Left ventricle myocardium inferior (tissue), 1 donor: ENCODE data around the gene AIF1L. TPM values are rescaled to one million over a fixed set of nuclear protein-coding genes. Genes with fewer than 3 reads are reported as not detected.

Source experiments
- DNase-seq: peaks from one replicate; pipeline ENCODE4 v3.0.0-alpha.2; 2020
- H3K27ac ChIP-seq: fragments of 200-600 bp; replicated peaks from 2 replicates; pipeline ENCODE4 v1.8.0; 2021
- H3K27me3 ChIP-seq: fragments of 200-600 bp; 2 replicates; pipeline ENCODE4 v1.8.0; 2021; ENCODE audit warnings: low read depth
- H3K36me3 ChIP-seq: fragments of 200-600 bp; 2 replicates; pipeline ENCODE4 v1.8.0; 2021
- H3K4me1 ChIP-seq: fragments of 200-600 bp; 2 replicates; pipeline ENCODE4 v1.8.0; 2021
- H3K4me3 ChIP-seq: fragments of 200-600 bp; 2 replicates; pipeline ENCODE4 v1.8.0; 2021; ENCODE audit warnings: mild to moderate bottlenecking, moderate library complexity
- H3K9me3 ChIP-seq: fragments of 200-600 bp; replicated peaks from 2 replicates; pipeline ENCODE4 v1.8.0; 2021
- CTCF ChIP-seq: fragments of 200-600 bp; IDR thresholded peaks from 2 replicates; pipeline ENCODE4 v1.8.0; 2021; ENCODE audit warnings: antibody characterized with exemption, mild to moderate bottlenecking, borderline replicate concordance
- intact Hi-C: fragments of 100-400 bp; cut with micrococcal nuclease; formaldehyde crosslinking; loops from one replicate; pipeline ENCODE4 v1.11.0; 2022
- total RNA-seq: library from RNA; stranded (reverse); fragmentation: NEBNext Ultra II Directional; extraction: Animal tissue kit (Norgen Biotek cat#: 25700); gene quantifications from one replicate; pipeline ENCODE4 v1.2.1, GENCODE V29; 2021
- donor health status: DM: no; HTN: yes; CAD: no; lungs with severe emphysema.

AIF1L gene
- total RNA-seq, 1 donor from 2014 or later: 16.5 TPM

- H3K27ac ChIP-seq: no peak overlapping the region
- H3K9me3 ChIP-seq: no peaks in the 10 kb centered on the region
- DNase-seq: no peak
- peaks cover 30% of the 10 kb centered on the region for H3K4me1 ChIP-seq
- no peaks in the 10 kb centered on the region for H3K27me3 ChIP-seq
- no peak overlapping the region for H3K4me3 ChIP-seq
- H3K36me3 ChIP-seq: peaks cover 32% of the 10 kb centered on the region
- intact Hi-C loops: no loop called here
- TF ChIP-seq CTCF: no peak
These were observed 25.0 kb downstream of the AIF1L start for GRCh38 chr9:131121346-131121745.

- Histone ChIP-seq H3K36me3 (peaks cover 34% of the 10 kb centered on the region), H3K4me3 (no peak overlapping the region), H3K9me3 (no peaks in the 10 kb centered on the region), H3K27me3 (no peaks in the 10 kb centered on the region), H3K27ac (no peak overlapping the region), H3K4me1 (peaks cover 36% of the 10 kb centered on the region)
- no peak for DNase-seq
- no peak for TF ChIP-seq CTCF
- intact Hi-C loops: no loop called here
These were observed 25.8 kb downstream of the AIF1L start for GRCh38 chr9:131122158-131122557.

GRCh38 chr9:131125038-131125287, 28.6 kb downstream of the AIF1L start:
- intact Hi-C loops: no loop called here
- Histone ChIP-seq H3K27me3 (no peaks in the 10 kb centered on the region), H3K4me3 (peak overlapping the region; percentile 85), H3K36me3 (peaks cover 46% of the 10 kb centered on the region), H3K27ac (peak overlapping the region; percentile 83), H3K9me3 (no peaks in the 10 kb centered on the region), H3K4me1 (peaks cover 33% of the 10 kb centered on the region)
- no peak for DNase-seq
- TF ChIP-seq CTCF: no peak

- intact Hi-C loops: no loop called here
- peak within 1 kb of the TSS; percentile 85 for H3K4me3 ChIP-seq
- H3K36me3 ChIP-seq: peaks cover 46% of the 10 kb centered on the region
These were observed 29.1 kb downstream of the AIF1L start, which contains the start of gene NUP214 for GRCh38 chr9:131125288-131126058. TSS of gene NUP214 (plus strand) at chr9:131125586. CDS start at chr9:131125705, 119 bp downstream.

GRCh38 chr9:131126059-131126426, 29.7 kb downstream of the AIF1L start:
- Histone ChIP-seq H3K4me3 (peak overlapping the region; percentile 85), H3K4me1 (peaks cover 33% of the 10 kb centered on the region), H3K36me3 (peaks cover 46% of the 10 kb centered on the region), H3K9me3 (no peaks in the 10 kb centered on the region), H3K27ac (peak overlapping the region; percentile 83), H3K27me3 (no peaks in the 10 kb centered on the region)
- DNase-seq: no peak
- TF ChIP-seq CTCF: no peak
- intact Hi-C loops: no loop called here

More at GRCh38 chr9:131125288-131126058, 29.1 kb downstream of the AIF1L start, which contains the start of gene NUP214:
- TF ChIP-seq CTCF: no peak
- Histone ChIP-seq H3K4me1 (peaks cover 33% of the 10 kb centered on the region), H3K27ac (peak within 1 kb of the TSS; percentile 83), H3K27me3 (no peaks in the 10 kb centered on the region), H3K9me3 (no peaks in the 10 kb centered on the region)
- DNase-seq: peak; percentile 99
